ENCODE results near the gene PLCG1. TPM values are rescaled to one million over a fixed set of nuclear protein-coding genes. Genes with fewer than 3 reads are reported as not detected.

Gene PLCG1
- total RNA-seq, 4 donors from 2014 or later = 30.4 to 84.7 (median 47.8) TPM

GRCh38 chr20:41222703-41223102 lies 85.4 kb downstream of the PLCG1 start:
- no peak for DNase-seq
- H3K27me3 ChIP-seq = no peaks in the 10 kb centered on the region
- H3K4me1 ChIP-seq = peaks cover 0 to 25% (median 0%) of the 10 kb centered on the region in 3 donors
- H3K4me3 ChIP-seq = no peak overlapping the region
- no peaks in the 10 kb centered on the region for H3K9me3 ChIP-seq
- no peak for TF ChIP-seq POLR2A (IDR thresholded peaks at IDR 0.05)
- TF ChIP-seq CTCF (IDR thresholded peaks at IDR 0.05) = no peak
- H3K27ac ChIP-seq = peak overlapping the region; percentile 10 to 72 (median 57)
- H3K36me3 ChIP-seq = no peaks in the 10 kb centered on the region
- intact Hi-C loops (cut with DNase I) = no loop called here

- no peak overlapping the region for H3K4me3 ChIP-seq
- TF ChIP-seq CTCF (IDR thresholded peaks at IDR 0.05) (no peak), POLR2A (IDR thresholded peaks at IDR 0.05) (no peak)
- no peaks in the 10 kb centered on the region for H3K36me3 ChIP-seq
- H3K27me3 ChIP-seq = no peaks in the 10 kb centered on the region
- no peak for DNase-seq
- peak overlapping the region; percentile 10 to 72 (median 57) for H3K27ac ChIP-seq
- peaks cover 0 to 25% (median 0%) of the 10 kb centered on the region in 3 donors for H3K4me1 ChIP-seq
- no peaks in the 10 kb centered on the region for H3K9me3 ChIP-seq
- intact Hi-C loops (cut with DNase I) = no loop called here
Observed at GRCh38 chr20:41223112-41223511, 85.8 kb downstream of the PLCG1 start.

- DNase-seq = no peak
- Histone ChIP-seq H3K27me3 (no peaks in the 10 kb centered on the region), H3K4me3 (no peak overlapping the region), H3K27ac (no peak overlapping the region), H3K4me1 (peaks cover 0 to 27% (median 0%) of the 10 kb centered on the region in 3 donors), H3K9me3 (no peaks in the 10 kb centered on the region), H3K36me3 (no peaks in the 10 kb centered on the region)
- 85 to 95% methylated on average over 1 of the region's 1 CpG for WGBS, 2 donors
- intact Hi-C loops (cut with DNase I) = no loop called here
- no peak for TF ChIP-seq CTCF (IDR thresholded peaks at IDR 0.05)
- no peak for TF ChIP-seq POLR2A (IDR thresholded peaks at IDR 0.05)
Observed at GRCh38 chr20:41224281-41224680, 86.9 kb downstream of the PLCG1 start.

GRCh38 chr20:41225091-41225490 lies 87.7 kb downstream of the PLCG1 start:
- no peaks in the 10 kb centered on the region for H3K9me3 ChIP-seq
- DNase-seq = no peak
- intact Hi-C loops (cut with DNase I) = no loop called here
- 62 to 78% methylated on average over 1 of the region's 1 CpG for WGBS, 2 donors
- H3K36me3 ChIP-seq = no peaks in the 10 kb centered on the region
- no peak overlapping the region for H3K4me3 ChIP-seq
- H3K27me3 ChIP-seq = no peaks in the 10 kb centered on the region
- H3K27ac ChIP-seq = no peak overlapping the region
- no peak for TF ChIP-seq POLR2A (IDR thresholded peaks at IDR 0.05)
- TF ChIP-seq CTCF (IDR thresholded peaks at IDR 0.05) = no peak
- H3K4me1 ChIP-seq = peaks cover 0 to 31% (median 0%) of the 10 kb centered on the region in 3 donors

- Histone ChIP-seq H3K4me3 (no peak overlapping the region), H3K27me3 (no peaks in the 10 kb centered on the region), H3K27ac (no peak overlapping the region), H3K4me1 (peaks cover 0 to 38% (median 5%) of the 10 kb centered on the region in 3 donors), H3K36me3 (no peaks in the 10 kb centered on the region), H3K9me3 (no peaks in the 10 kb centered on the region)
- DNase-seq = no peak
- intact Hi-C loops (cut with DNase I) = no loop called here
- WGBS, 2 donors = 88% methylated on average over 1 of the region's 1 CpG
- no peak for TF ChIP-seq CTCF (IDR thresholded peaks at IDR 0.05)
- no peak for TF ChIP-seq POLR2A (IDR thresholded peaks at IDR 0.05)
Observed at GRCh38 chr20:41226426-41226825, 89.1 kb downstream of the PLCG1 start.

Small RNA genes within 50 kb of the gene (small RNA-seq; reads per million reads assigned to genes)
- gene AL022394.1 (0 reads per million in 4 donors), gene MIR6871 (0 reads per million in 4 donors)

Other genes with a start within 250 kb of the PLCG1 start
- gene TOP1, start 108.7 kb upstream of the PLCG1 start, total RNA-seq = 10 to 100 TPM; 23.1 to 49.9 (median 31.6) TPM
- 10 to 100 TPM; 13.6 to 30.3 (median 15.5) TPM for gene ZHX3, start 180.2 kb downstream of the PLCG1 start, total RNA-seq
- gene LPIN3, start 203.3 kb downstream of the PLCG1 start, total RNA-seq = 10 to 100 TPM; 15.4 to 38.6 (median 32.9) TPM
- under 1 TPM in 3 of 4 donors, not detected in 1; 0.13 to 0.76 (median 0.44) TPM for gene EMILIN3, start 229.3 kb downstream of the PLCG1 start, total RNA-seq